Measurements from ENCODE around the gene ELP4. TPM values are rescaled to one million over a fixed set of nuclear protein-coding genes. Genes with fewer than 3 reads are reported as not detected.

ELP4 gene
- total and polyA plus RNA-seq, 9 donors: 12.0 to 18.8 (median 15.3) TPM

GRCh38 chr11:31582697-31583096 is 73.1 kb downstream of the ELP4 start:
- WGBS (ENCODE audit: insufficient coverage): no CpG with 5 or more reads among the region's 1 CpG
- Histone ChIP-seq H3K36me3 (ENCODE audit: control insufficient read depth, insufficient read depth, low read length) (no peaks in the 10 kb centered on the region), H3K4me3 (ENCODE audit: low read length) (no peak overlapping the region), H3K27ac (ENCODE audit: low read length) (no peak overlapping the region), H3K4me1 (ENCODE audit: control insufficient read depth, insufficient read depth, low read length) (no peaks in the 10 kb centered on the region), H3K9me3 (replicated peaks; ENCODE audit: control insufficient read depth, low read depth, low read length) (no peaks in the 10 kb centered on the region), H3K27me3 (ENCODE audit: control insufficient read depth, insufficient read depth, low read length) (no peaks in the 10 kb centered on the region)
- DNase-seq: no peak

- no peaks in the 10 kb centered on the region for H3K9me3 ChIP-seq (replicated peaks; ENCODE audit: control insufficient read depth, low read depth, low read length)
- no peaks in the 10 kb centered on the region for H3K36me3 ChIP-seq (ENCODE audit: control insufficient read depth, insufficient read depth, low read length)
- DNase-seq: no peak
- H3K4me3 ChIP-seq (ENCODE audit: low read length): no peak overlapping the region
- H3K27me3 ChIP-seq (ENCODE audit: control insufficient read depth, insufficient read depth, low read length): no peaks in the 10 kb centered on the region
- H3K4me1 ChIP-seq (ENCODE audit: control insufficient read depth, insufficient read depth, low read length): no peaks in the 10 kb centered on the region
- no CpG with 5 or more reads among the region's 2 CpGs for WGBS (ENCODE audit: insufficient coverage)
- H3K27ac ChIP-seq (ENCODE audit: low read length): no peak overlapping the region
Observed at GRCh38 chr11:31598454-31598853, 88.9 kb downstream of the ELP4 start.

GRCh38 chr11:31601635-31602282 is 92.2 kb downstream of the ELP4 start:
- H3K9me3 ChIP-seq (replicated peaks; ENCODE audit: control insufficient read depth, low read depth, low read length): no peaks in the 10 kb centered on the region
- H3K36me3 ChIP-seq (ENCODE audit: control insufficient read depth, insufficient read depth, low read length): no peaks in the 10 kb centered on the region
- WGBS (ENCODE audit: insufficient coverage): no CpG with 5 or more reads among the region's 1 CpG
- no peak overlapping the region for H3K27ac ChIP-seq (ENCODE audit: low read length)
- no peak for DNase-seq
- H3K4me1 ChIP-seq (ENCODE audit: control insufficient read depth, insufficient read depth, low read length): no peaks in the 10 kb centered on the region
- no peak overlapping the region for H3K4me3 ChIP-seq (ENCODE audit: low read length)
- H3K27me3 ChIP-seq (ENCODE audit: control insufficient read depth, insufficient read depth, low read length): no peaks in the 10 kb centered on the region

GRCh38 chr11:31606893-31607292 is 97.3 kb downstream of the ELP4 start:
- DNase-seq: no peak
- Histone ChIP-seq H3K27me3 (ENCODE audit: control insufficient read depth, insufficient read depth, low read length) (no peaks in the 10 kb centered on the region), H3K4me1 (ENCODE audit: control insufficient read depth, insufficient read depth, low read length) (no peaks in the 10 kb centered on the region), H3K9me3 (replicated peaks; ENCODE audit: control insufficient read depth, low read depth, low read length) (no peaks in the 10 kb centered on the region), H3K27ac (ENCODE audit: low read length) (no peak overlapping the region), H3K4me3 (ENCODE audit: low read length) (no peak overlapping the region), H3K36me3 (ENCODE audit: control insufficient read depth, insufficient read depth, low read length) (no peaks in the 10 kb centered on the region)
- WGBS (ENCODE audit: insufficient coverage): 89% methylated on average over 1 of the region's 2 CpGs

GRCh38 chr11:31607914-31608313 is 98.3 kb downstream of the ELP4 start:
- no peaks in the 10 kb centered on the region for H3K36me3 ChIP-seq (ENCODE audit: control insufficient read depth, insufficient read depth, low read length)
- H3K27me3 ChIP-seq (ENCODE audit: control insufficient read depth, insufficient read depth, low read length): no peaks in the 10 kb centered on the region
- WGBS (ENCODE audit: insufficient coverage): 90% methylated on average over 3 of the region's 3 CpGs
- H3K9me3 ChIP-seq (replicated peaks; ENCODE audit: control insufficient read depth, low read depth, low read length): no peaks in the 10 kb centered on the region
- H3K4me3 ChIP-seq (ENCODE audit: low read length): no peak overlapping the region
- H3K4me1 ChIP-seq (ENCODE audit: control insufficient read depth, insufficient read depth, low read length): no peaks in the 10 kb centered on the region
- no peak for DNase-seq
- H3K27ac ChIP-seq (ENCODE audit: low read length): no peak overlapping the region

GRCh38 chr11:31608995-31609394 is 99.4 kb downstream of the ELP4 start:
- WGBS (ENCODE audit: insufficient coverage): 97% methylated on average over 3 of the region's 8 CpGs
- H3K36me3 ChIP-seq (ENCODE audit: control insufficient read depth, insufficient read depth, low read length): no peaks in the 10 kb centered on the region
- H3K27ac ChIP-seq (ENCODE audit: low read length): no peak overlapping the region
- H3K27me3 ChIP-seq (ENCODE audit: control insufficient read depth, insufficient read depth, low read length): no peaks in the 10 kb centered on the region
- H3K4me1 ChIP-seq (ENCODE audit: control insufficient read depth, insufficient read depth, low read length): no peaks in the 10 kb centered on the region
- H3K9me3 ChIP-seq (replicated peaks; ENCODE audit: control insufficient read depth, low read depth, low read length): no peaks in the 10 kb centered on the region
- H3K4me3 ChIP-seq (ENCODE audit: low read length): no peak overlapping the region
- DNase-seq: no peak

GRCh38 chr11:31610544-31610943 is 101.0 kb downstream of the ELP4 start:
- H3K36me3 ChIP-seq (ENCODE audit: control insufficient read depth, insufficient read depth, low read length): no peaks in the 10 kb centered on the region
- DNase-seq: no peak
- no peak overlapping the region for H3K27ac ChIP-seq (ENCODE audit: low read length)
- no peak overlapping the region for H3K4me3 ChIP-seq (ENCODE audit: low read length)
- H3K4me1 ChIP-seq (ENCODE audit: control insufficient read depth, insufficient read depth, low read length): no peaks in the 10 kb centered on the region
- H3K27me3 ChIP-seq (ENCODE audit: control insufficient read depth, insufficient read depth, low read length): no peaks in the 10 kb centered on the region
- no peaks in the 10 kb centered on the region for H3K9me3 ChIP-seq (replicated peaks; ENCODE audit: control insufficient read depth, low read depth, low read length)

GRCh38 chr11:31617246-31617645 is 107.7 kb downstream of the ELP4 start:
- H3K4me3 ChIP-seq (ENCODE audit: low read length): no peak overlapping the region
- no peaks in the 10 kb centered on the region for H3K36me3 ChIP-seq (ENCODE audit: control insufficient read depth, insufficient read depth, low read length)

GRCh38 chr11:31619980-31620379 is 110.4 kb downstream of the ELP4 start:
- Histone ChIP-seq H3K4me3 (ENCODE audit: low read length) (no peak overlapping the region), H3K4me1 (ENCODE audit: control insufficient read depth, insufficient read depth, low read length) (no peaks in the 10 kb centered on the region), H3K36me3 (ENCODE audit: control insufficient read depth, insufficient read depth, low read length) (no peaks in the 10 kb centered on the region), H3K27ac (ENCODE audit: low read length) (no peak overlapping the region), H3K27me3 (ENCODE audit: control insufficient read depth, insufficient read depth, low read length) (no peaks in the 10 kb centered on the region), H3K9me3 (replicated peaks; ENCODE audit: control insufficient read depth, low read depth, low read length) (no peaks in the 10 kb centered on the region)
- DNase-seq: no peak

More at GRCh38 chr11:31617246-31617645, 107.7 kb downstream of the ELP4 start:
- Histone ChIP-seq H3K27me3 (ENCODE audit: control insufficient read depth, insufficient read depth, low read length) (no peaks in the 10 kb centered on the region), H3K9me3 (replicated peaks; ENCODE audit: control insufficient read depth, low read depth, low read length) (no peaks in the 10 kb centered on the region), H3K27ac (ENCODE audit: low read length) (no peak overlapping the region), H3K4me1 (ENCODE audit: control insufficient read depth, insufficient read depth, low read length) (no peaks in the 10 kb centered on the region)
- peak; percentile 2 for DNase-seq

- no peak overlapping the region for H3K27ac ChIP-seq (ENCODE audit: low read length)
- no peaks in the 10 kb centered on the region for H3K9me3 ChIP-seq (replicated peaks; ENCODE audit: control insufficient read depth, low read depth, low read length)
- no peaks in the 10 kb centered on the region for H3K4me1 ChIP-seq (ENCODE audit: control insufficient read depth, insufficient read depth, low read length)
Observed at GRCh38 chr11:31620434-31620833, 110.9 kb downstream of the ELP4 start.

GRCh38 chr11:31625868-31626267 is 116.3 kb downstream of the ELP4 start:
- Histone ChIP-seq H3K36me3 (ENCODE audit: control insufficient read depth, insufficient read depth, low read length) (no peaks in the 10 kb centered on the region), H3K4me3 (ENCODE audit: low read length) (no peak overlapping the region), H3K9me3 (replicated peaks; ENCODE audit: control insufficient read depth, low read depth, low read length) (no peaks in the 10 kb centered on the region), H3K27me3 (ENCODE audit: control insufficient read depth, insufficient read depth, low read length) (no peaks in the 10 kb centered on the region), H3K27ac (ENCODE audit: low read length) (no peak overlapping the region), H3K4me1 (ENCODE audit: control insufficient read depth, insufficient read depth, low read length) (no peaks in the 10 kb centered on the region)
- no peak for DNase-seq
- no CpG with 5 or more reads among the region's 1 CpG for WGBS (ENCODE audit: insufficient coverage)

More at GRCh38 chr11:31620434-31620833, 110.9 kb downstream of the ELP4 start:
- no peaks in the 10 kb centered on the region for H3K27me3 ChIP-seq (ENCODE audit: control insufficient read depth, insufficient read depth, low read length)
- no peak for DNase-seq
- H3K4me3 ChIP-seq (ENCODE audit: low read length): no peak overlapping the region
- no peaks in the 10 kb centered on the region for H3K36me3 ChIP-seq (ENCODE audit: control insufficient read depth, insufficient read depth, low read length)

Measured in muscle of leg (tissue), 11 donors.